Esophagus squamous epithelium (tissue), 4 donors: ENCODE results near the gene C3orf70.
"Not testable (repeated sequence)": the region's sequence is repeated elsewhere in the genome, so short reads cannot be mapped to it uniquely, and the experiment has no call there.

Source experiments
- POLR2A ChIP-seq, 4 donors: fragments of 450-650 bp; IDR thresholded peaks; one replicate each; pipeline ENCODE4 v1.6.1; 2017; ENCODE audit warnings: antibody characterized with exemption in 4 of 4, mild to moderate bottlenecking in 4 of 4, moderate library complexity in 3 of 4
- TF ChIP-seq, protein P1 (sequence below), 6 experiments: fragments of 450-650 bp in 4 of 6; fragments of 200-600 bp in 2 of 6; sonication (generic) in 2 of 6; IDR thresholded peaks; one replicate each; pipeline ENCODE4 v1.5.1; 2016 to 2019; ENCODE audit warnings: antibody characterized with exemption in 6 of 6, mild to moderate bottlenecking in 4 of 6, moderate library complexity in 4 of 6

- TF ChIP-seq, protein P1, sequence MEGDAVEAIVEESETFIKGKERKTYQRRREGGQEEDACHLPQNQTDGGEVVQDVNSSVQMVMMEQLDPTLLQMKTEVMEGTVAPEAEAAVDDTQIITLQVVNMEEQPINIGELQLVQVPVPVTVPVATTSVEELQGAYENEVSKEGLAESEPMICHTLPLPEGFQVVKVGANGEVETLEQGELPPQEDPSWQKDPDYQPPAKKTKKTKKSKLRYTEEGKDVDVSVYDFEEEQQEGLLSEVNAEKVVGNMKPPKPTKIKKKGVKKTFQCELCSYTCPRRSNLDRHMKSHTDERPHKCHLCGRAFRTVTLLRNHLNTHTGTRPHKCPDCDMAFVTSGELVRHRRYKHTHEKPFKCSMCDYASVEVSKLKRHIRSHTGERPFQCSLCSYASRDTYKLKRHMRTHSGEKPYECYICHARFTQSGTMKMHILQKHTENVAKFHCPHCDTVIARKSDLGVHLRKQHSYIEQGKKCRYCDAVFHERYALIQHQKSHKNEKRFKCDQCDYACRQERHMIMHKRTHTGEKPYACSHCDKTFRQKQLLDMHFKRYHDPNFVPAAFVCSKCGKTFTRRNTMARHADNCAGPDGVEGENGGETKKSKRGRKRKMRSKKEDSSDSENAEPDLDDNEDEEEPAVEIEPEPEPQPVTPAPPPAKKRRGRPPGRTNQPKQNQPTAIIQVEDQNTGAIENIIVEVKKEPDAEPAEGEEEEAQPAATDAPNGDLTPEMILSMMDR (IDR thresholded peaks at IDR 0.05) = not testable (repeated sequence)
- TF ChIP-seq POLR2A (IDR thresholded peaks at IDR 0.05) = not testable (repeated sequence)
These were observed 46.5 kb downstream of the C3orf70 start for GRCh38 chr3:185106256-185106890.
